HG02973 (cell line): ENCODE results near the gene ALB.
"Not testable (repeated sequence)": the region's sequence is repeated elsewhere in the genome, so short reads cannot be mapped to it uniquely, and the experiment has no call there.

ENCODE experiments used
- ATAC-seq: cut with Tn5 transposase; IDR thresholded peaks from one replicate; pipeline ENCODE4 v1.9.1; 2021; ENCODE audit warnings: moderate library complexity; ENCODE audit not compliant: unreplicated experiment

The ALB gene

DNA sequence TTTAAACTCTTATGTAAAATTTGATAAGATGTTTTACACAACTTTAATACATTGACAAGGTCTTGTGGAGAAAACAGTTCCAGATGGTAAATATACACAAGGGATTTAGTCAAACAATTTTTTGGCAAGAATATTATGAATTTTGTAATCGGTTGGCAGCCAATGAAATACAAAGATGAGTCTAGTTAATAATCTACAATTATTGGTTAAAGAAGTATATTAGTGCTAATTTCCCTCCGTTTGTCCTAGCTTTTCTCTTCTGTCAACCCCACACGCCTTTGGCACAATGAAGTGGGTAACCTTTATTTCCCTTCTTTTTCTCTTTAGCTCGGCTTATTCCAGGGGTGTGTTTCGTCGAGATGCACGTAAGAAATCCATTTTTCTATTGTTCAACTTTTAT is at the start of gene ALB:
Gene ALB (plus strand): TSS at position 246 of the 400 bp plus-strand sequence. CDS start 41 bp downstream, at position 287.
- ATAC-seq: no peak

DNA sequence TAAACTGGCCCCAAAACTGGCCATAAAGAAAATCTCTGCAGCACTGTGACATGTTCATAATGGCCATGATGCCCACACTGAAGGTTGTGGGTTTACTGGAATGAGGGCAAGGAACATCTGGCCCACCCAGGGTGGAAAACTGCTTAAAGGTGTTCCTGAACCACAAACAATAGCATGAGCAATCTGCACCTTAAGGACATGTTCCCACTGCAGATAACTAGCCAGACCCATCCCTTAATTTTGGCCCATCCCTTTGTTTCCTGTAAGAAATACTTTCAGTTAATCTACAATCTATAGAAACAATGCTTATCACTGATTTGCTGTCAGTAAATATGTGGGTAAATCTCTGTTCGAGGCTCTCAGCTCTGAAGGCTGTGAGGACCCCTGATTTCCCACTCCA is 46.9 kb upstream of the ALB start:
- ATAC-seq: not testable (repeated sequence)

DNA sequence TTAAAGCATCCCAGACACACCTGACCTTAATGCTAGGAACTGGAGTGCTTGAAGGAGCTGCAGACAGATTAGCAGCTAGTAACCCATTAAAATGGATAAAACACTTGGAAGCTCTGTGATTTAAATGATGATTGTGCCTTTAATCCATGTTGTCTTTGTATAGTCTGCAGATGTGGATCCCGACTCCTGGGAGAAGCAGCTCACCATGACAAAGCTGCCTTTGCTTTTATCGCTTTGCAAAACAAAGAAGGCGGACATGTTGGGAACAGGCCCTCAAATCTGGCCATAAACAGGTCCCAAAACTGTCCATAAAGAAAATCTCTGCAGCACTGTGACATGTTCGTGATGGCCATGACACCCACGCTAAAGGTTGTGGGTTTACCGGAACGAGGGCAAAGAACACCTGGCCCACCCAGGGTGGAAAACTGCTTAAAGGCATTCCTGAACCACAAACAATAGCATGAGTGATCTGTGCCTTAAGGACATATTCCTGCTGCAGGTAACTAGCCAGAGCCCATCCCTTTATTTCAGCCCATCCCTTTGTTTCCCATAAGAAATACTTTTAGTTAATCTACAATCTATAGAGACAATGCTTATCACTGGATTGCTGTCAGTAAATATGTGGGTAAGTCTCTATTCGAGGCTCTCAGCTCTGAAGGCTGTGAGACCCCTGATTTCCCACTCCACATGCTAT is 34.4 kb upstream of the ALB start:
- ATAC-seq: not testable (repeated sequence)

DNA sequence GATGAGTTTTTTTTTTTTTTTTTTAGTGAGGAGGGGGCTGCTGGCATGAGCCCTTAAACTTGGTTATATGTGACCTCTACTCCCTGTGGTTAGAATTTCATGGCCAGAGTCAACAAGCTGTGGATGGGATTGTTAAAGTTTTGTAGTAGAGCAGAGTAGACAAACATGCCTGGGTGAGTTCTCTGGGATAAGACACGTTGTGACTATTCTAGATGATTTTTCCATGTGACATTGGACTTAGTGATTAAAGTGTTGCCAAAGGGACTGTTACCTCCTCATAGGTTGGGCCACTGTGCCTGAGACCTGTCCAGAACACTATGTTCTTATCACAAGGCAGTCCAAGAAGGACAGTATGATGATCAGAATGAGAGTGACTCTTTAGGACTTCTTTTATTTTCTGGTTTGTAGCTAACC is 28.8 kb upstream of the ALB start:
- no peak for ATAC-seq

DNA sequence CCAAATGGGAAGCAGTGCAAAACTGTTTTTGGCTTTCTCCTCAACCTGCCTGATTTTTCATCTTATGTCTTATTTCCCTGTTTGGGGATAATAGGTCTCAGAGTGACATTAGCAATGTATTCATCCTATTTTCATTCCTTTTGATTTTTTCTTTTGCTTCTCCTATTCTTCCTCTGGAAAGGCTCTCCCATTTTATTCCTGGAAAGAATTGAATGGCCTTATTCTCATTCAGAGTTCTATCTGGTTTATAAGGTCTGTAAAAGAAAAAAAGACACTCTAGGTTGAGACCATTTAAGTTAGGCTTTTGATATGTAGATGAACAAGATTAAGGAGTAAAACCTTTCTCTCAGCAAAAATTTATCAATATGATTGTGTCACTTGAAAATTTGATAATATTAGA is 27.8 kb upstream of the ALB start:
- ATAC-seq: no peak

DNA sequence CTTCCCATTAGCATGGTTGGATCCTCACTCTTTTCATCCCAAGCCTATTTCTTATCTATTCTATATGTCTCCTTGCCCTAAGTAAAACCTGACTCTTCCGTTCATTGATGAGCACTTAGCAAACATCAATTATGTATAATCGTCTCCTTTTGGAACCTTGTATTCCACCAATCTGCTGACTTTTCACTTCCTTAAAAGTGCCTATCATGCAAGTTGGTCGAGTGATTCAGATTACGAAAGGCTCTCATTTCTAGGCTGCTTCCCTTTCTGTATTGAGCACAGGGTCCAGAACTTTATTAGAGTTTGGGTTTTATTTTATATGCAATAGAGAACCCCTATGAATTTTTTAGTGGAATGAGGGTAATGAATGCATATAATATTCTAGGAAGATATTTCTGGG is 27.1 kb upstream of the ALB start:
- ATAC-seq: no peak

GRCh38 chr4:73378887-73379286 is 25.2 kb upstream of the ALB start:
- no peak for ATAC-seq

DNA sequence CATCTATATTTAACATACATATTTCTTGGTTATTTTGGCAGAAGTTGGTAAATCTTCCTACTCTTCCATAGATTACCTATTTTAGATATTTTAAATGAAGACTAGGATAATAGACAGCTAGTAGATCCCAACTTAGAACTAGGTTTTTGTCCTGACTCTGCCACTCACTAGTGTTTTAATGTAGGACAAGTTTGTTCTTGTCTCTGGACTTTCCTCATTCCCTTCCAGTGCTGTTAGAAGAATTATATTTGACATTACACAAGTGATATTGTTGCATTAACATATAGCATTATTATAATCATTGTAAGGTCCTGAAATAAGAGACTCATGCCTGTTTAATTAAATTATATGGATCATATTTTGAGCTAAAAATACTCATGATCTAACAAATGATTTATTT is 24.1 kb upstream of the ALB start:
- ATAC-seq: no peak

DNA sequence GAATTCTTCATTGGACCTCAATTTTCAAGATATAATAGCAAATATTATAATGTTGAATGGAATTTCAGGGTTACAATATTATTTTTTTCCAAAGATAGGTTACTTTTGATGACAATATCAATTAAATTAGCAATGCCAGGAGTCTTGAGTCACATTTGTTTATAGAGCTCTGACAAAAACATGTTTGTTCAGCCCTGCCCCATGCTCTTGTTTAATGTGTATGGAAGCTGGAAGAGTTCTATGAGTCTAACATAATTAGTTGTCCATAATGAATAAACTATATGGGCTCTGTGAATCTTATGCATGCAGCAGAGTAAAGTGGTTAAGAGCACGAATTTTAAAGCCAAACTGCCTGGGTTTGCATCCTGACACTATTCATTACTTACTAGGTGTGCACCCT is 22.9 kb upstream of the ALB start:
- no peak for ATAC-seq

DNA sequence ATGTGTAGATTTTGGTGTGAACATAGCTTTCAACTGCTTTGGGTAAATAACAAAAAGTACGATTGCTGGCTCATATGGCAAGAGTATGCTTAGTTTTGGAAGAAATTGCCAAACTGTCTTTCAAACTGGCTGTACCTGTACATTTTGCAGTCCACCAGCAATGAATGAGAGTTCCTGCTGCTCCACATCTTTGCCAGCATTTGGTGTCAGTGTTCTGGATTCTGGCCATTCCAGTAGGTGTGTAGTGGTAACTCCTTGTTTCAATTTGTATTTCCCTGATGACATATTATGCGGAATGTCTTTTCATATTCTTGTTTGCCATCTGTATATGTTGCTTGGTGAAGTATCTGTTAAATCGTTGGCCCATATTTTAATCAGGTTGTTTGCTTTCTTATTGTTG is 20.6 kb upstream of the ALB start:
- no peak for ATAC-seq

DNA sequence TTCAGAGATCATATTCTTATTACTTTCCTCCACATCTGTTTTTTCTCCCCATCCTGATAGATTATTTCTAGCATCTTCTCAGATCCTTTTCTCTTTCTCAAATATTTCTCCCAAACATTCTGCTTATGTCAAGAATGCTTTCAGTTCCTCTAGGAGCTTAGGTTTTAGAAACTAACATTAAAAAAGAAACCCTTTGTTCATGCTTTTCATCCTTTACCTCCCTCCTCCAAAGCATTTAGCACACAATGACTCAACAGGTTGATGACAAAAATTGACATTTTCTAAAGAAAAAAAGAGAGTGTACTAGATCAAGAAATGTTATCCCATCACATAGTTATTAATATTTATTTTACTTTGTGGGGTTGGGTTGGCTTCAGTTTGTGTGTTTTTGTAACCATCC is 16.5 kb upstream of the ALB start:
- no peak for ATAC-seq

DNA sequence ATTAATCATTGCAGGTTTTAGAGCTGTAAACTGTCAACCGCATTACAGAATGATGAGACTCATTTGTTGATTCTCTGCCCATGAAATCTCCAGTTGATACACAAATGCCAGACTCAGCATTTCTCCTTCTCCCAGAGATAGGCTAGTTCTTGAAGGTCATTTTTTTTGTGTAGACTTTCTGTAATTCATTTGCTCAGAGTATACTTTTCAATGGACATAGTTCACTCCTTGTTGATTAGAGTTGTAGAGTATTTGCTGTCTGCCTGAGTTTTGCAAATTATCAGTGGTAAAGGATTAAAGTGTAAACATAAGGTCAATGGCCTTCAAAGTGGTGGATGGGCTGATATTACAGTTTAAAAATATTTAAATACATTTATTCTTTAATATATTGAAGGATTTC is 15.2 kb upstream of the ALB start:
- no peak for ATAC-seq

- not testable (repeated sequence) for ATAC-seq
Measured at GRCh38 chr4:73389663-73390062, 14.4 kb upstream of the ALB start.

DNA sequence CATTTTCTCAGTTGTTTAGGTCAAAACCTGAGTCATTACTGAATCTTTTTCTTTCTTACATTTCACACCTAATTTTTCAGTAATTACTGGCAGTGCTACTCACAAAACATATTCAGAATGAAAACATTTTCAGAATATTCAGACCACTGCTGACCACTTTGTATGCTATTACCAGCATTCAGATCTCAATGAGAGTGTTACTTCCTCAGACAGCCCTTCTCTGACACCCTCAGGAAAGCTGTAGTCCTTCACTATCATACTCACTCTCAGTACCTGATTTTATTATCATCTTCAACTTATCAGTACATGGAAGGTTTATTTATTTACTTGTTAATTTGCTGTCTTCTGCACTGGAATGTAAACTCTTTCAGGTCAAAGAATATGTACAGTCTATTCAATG is 12.3 kb upstream of the ALB start:
- ATAC-seq: no peak

DNA sequence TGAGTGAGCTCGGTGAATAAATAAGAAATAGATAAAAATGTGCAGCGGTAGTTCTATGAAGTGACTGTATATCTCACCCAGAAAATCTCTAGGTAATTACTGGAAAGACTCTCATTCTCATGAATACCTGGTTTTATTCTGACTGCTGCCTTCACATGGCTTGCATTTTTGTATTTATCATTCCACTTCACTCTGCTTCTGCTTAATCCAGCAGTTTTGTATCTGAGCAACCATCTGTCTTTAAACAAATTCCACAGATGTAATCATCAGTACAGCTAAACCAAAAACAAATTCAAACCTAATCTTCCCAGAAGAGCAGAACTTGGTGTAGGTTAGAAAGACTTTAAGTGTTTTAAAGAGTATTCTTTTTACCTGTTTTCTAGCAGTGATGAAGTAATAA is 11.2 kb upstream of the ALB start:
- ATAC-seq: no peak

- ATAC-seq: no peak
Measured at GRCh38 chr4:73396304-73396703, 7.8 kb upstream of the ALB start.

DNA sequence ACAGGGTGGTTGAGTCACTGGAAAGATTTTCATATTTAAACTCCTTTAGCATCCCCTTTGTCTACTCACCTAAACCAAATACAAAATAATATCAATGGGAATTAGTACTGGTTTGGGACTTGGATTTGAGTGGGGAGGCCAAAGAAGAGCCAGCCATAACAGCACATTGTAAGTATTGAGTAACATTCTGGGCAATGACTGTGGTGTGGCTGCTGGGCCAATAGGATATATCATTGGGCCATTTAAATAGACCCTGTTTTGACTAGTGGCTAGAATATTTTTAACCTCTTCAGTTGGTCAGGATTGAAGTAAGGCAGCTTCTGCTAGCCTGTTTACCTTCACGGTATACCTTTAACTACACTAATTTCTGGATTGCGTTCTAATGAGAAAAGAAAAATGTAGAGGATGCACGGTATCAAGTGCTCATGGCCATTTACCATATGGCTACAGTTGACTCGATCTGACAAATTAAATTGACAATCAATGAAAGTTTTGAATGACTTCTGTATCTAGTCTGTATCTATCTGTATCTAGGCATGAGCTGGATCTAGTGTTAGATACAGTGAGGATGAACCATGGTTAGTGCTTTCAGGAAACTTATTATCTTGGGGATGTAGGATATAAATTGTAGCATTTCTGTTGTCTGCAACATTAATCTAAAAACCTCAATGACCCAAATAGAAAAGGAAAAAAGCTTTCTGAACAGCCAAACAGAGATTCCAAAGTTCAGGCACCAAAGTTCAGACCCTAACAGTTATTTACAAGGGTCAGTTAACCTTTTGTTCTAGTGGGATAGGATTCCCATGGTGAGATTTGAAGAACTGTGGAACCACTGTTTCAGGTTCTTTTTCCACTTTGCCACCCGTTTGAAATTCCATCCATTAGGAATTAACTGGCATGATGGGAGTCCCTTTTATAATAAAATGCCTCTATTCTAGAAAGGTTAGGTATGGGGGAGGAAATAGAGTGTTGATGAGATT is 6.8 kb upstream of the ALB start:
- ATAC-seq: no peak

- ATAC-seq: no peak
Measured at GRCh38 chr4:73401412-73401811, 2.7 kb upstream of the ALB start.

DNA sequence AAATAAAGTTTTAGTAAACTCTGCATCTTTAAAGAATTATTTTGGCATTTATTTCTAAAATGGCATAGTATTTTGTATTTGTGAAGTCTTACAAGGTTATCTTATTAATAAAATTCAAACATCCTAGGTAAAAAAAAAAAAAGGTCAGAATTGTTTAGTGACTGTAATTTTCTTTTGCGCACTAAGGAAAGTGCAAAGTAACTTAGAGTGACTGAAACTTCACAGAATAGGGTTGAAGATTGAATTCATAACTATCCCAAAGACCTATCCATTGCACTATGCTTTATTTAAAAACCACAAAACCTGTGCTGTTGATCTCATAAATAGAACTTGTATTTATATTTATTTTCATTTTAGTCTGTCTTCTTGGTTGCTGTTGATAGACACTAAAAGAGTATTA is 370 bp downstream of the ALB start:
- no peak for ATAC-seq

DNA sequence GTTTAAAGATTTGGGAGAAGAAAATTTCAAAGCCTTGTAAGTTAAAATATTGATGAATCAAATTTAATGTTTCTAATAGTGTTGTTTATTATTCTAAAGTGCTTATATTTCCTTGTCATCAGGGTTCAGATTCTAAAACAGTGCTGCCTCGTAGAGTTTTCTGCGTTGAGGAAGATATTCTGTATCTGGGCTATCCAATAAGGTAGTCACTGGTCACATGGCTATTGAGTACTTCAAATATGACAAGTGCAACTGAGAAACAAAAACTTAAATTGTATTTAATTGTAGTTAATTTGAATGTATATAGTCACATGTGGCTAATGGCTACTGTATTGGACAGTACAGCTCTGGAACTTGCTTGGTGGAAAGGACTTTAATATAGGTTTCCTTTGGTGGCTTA is 1.1 kb downstream of the ALB start:
- ATAC-seq: no peak

GRCh38 chr4:73406548-73406875 is 2.4 kb downstream of the ALB start:
- ATAC-seq: no peak

GRCh38 chr4:73407227-73407673 is 3.2 kb downstream of the ALB start:
- no peak for ATAC-seq
